Renal cortical epithelial cell (primary cell): ENCODE measurements around the gene GART. TPM values are rescaled to one million over a fixed set of nuclear protein-coding genes. Genes with fewer than 3 reads are reported as not detected.

Experiments used
- DNase-seq: peaks from one replicate; pipeline ENCODE4 v3.0.0-alpha.2; 2011; ENCODE audit warnings: low read depth
- total RNA-seq: library from RNA; depleted of rRNA; stranded (reverse); fragments of >200 nt; gene quantifications from 2 replicates; pipeline ENCODE4 v1.2.3, GENCODE V29; 2014

GART gene
- total RNA-seq, 1 donor from 2014 or later: 137 TPM

- no peak for DNase-seq
Measured at GRCh38 chr21:33554236-33554981, 12.5 kb upstream of the GART start.

GRCh38 chr21:33552999-33553598 is 11.2 kb upstream of the GART start:
- no peak for DNase-seq

- no peak for DNase-seq
Measured at GRCh38 chr21:33552093-33552998, 10.4 kb upstream of the GART start.

GRCh38 chr21:33551664-33552063 is 9.7 kb upstream of the GART start:
- DNase-seq: no peak

GRCh38 chr21:33550772-33551660 is 9.1 kb upstream of the GART start:
- DNase-seq: no peak

GRCh38 chr21:33549848-33550771 is 8.2 kb upstream of the GART start:
- DNase-seq: no peak

- no peak for DNase-seq
Measured at GRCh38 chr21:33546086-33546485, 4.2 kb upstream of the GART start.

GRCh38 chr21:33544451-33545195 is 2.7 kb upstream of the GART start:
- no peak for DNase-seq

- no peak for DNase-seq
Measured at GRCh38 chr21:33543505-33544129, 1.7 kb upstream of the GART start.

GRCh38 chr21:33542640-33543504 is 955 bp upstream of the GART start, which contains the start of gene SON:
Gene SON, plus strand, starts transcription at chr21:33543038. Its CDS starts 55 bp downstream, at chr21:33543093.
- DNase-seq: peak; percentile 96

- no peak for DNase-seq
Measured at GRCh38 chr21:33541105-33541711, 709 bp downstream of the GART start.

- DNase-seq: no peak
Measured at GRCh38 chr21:33540711-33541104, 1.2 kb downstream of the GART start.

- no peak for DNase-seq
Measured at GRCh38 chr21:33539616-33540015, 2.3 kb downstream of the GART start.

- DNase-seq: no peak
Measured at GRCh38 chr21:33537212-33537611, 4.7 kb downstream of the GART start.

- DNase-seq: no peak
Measured at GRCh38 chr21:33531007-33531406, 10.9 kb downstream of the GART start.

- no peak for DNase-seq
Measured at GRCh38 chr21:33522953-33523349, 19.0 kb downstream of the GART start.

- no peak for DNase-seq
Measured at GRCh38 chr21:33522297-33522952, 19.5 kb downstream of the GART start.
